Measurements from ENCODE around the gene MYL6. TPM values are rescaled to one million over a fixed set of nuclear protein-coding genes. Genes with fewer than 3 reads are reported as not detected.

Gene MYL6
- total and polyA plus RNA-seq, 2 donors (not counting 3 experiments of a cell fraction or from before 2014, with no cell fraction given) = 2,543 to 8,470 TPM

- Histone ChIP-seq H3K9me1 (replicated peaks; ENCODE audit: control insufficient read depth, extremely low read depth, insufficient read depth, low read length) (no peaks in the 10 kb centered on the region), H2AFZ (ENCODE audit: low read depth, low read length) (no peak overlapping the region), H3K4me2 (ENCODE audit: insufficient read depth, low read length) (peak overlapping the region; percentile 18), H3K27me3 (ENCODE audit: control insufficient read depth in 2 of 2, insufficient read depth in 2 of 2, low read length in 2 of 2) (no peaks in the 10 kb centered on the region), H3K36me3 (ENCODE audit: control insufficient read depth in 2 of 2, extremely low read depth in 1 of 2, insufficient read depth in 2 of 2, low read length in 2 of 2) (peaks cover 12 to 17% of the 10 kb centered on the region in 2 experiments), H4K20me1 (replicated peaks; ENCODE audit: control insufficient read depth, extremely low read depth, insufficient read depth, low read length) (no peaks in the 10 kb centered on the region), H3K4me1 (ENCODE audit: control insufficient read depth, extremely low read depth, insufficient read depth, low read length) (peaks cover 32% of the 10 kb centered on the region), H3K79me2 (ENCODE audit: control insufficient read depth, insufficient read depth, low read length) (no peaks in the 10 kb centered on the region), H3K27ac (ENCODE audit: insufficient read depth, low read depth, low read length) (no peak overlapping the region), H3K9me3 (replicated peaks; ENCODE audit: control insufficient read depth, insufficient read depth, low read length) (no peaks in the 10 kb centered on the region), H3K4me3 (replicated peaks in 1 of 3; ENCODE audit: insufficient read depth in 1 of 3, low read depth in 1 of 3, low read length in 3 of 3) (no peak overlapping the region), H3K9ac (replicated peaks; ENCODE audit: extremely low read depth, insufficient read depth, low read length) (no peak overlapping the region)
- peak; percentile 87 for FAIRE-seq
- TF ChIP-seq JUN (IDR thresholded peaks at IDR 0.05; ENCODE audit: borderline replicate concordance, insufficient read depth, insufficient read length, low read depth) = no peak
- TF ChIP-seq MAX (IDR thresholded peaks at IDR 0.05; ENCODE audit: insufficient read depth, insufficient read length) = no peak
- TF ChIP-seq EZH2 (IDR thresholded peaks at IDR 0.05; ENCODE audit: borderline replicate concordance, low read depth, low read length, severe bottlenecking) = no peak
- no peak for TF ChIP-seq MYC (IDR thresholded peaks at IDR 0.05; ENCODE audit: low read depth, low read length)
- TF ChIP-seq POLR2A (IDR thresholded peaks at IDR 0.05; ENCODE audit: low read depth, low read length) = peak; percentile 74
- peak; percentile 10 for TF ChIP-seq FOS (IDR thresholded peaks at IDR 0.05; ENCODE audit: borderline replicate concordance, insufficient read depth, low read length)
- TF ChIP-seq GATA2 (IDR thresholded peaks at IDR 0.05; ENCODE audit: insufficient read depth, insufficient read length, low read depth, low read length) = no peak
- TF ChIP-seq POLR2AphosphoS5 (IDR thresholded peaks at IDR 0.05; ENCODE audit: insufficient read depth, low read depth, low read length) = peak; percentile 46
- TF ChIP-seq CTCF (IDR thresholded peaks at IDR 0.05; ENCODE audit: extremely low read depth in 1 of 2, insufficient read depth in 1 of 2, low read depth in 1 of 2, low read length in 2 of 2) = no peak
- intact Hi-C loops (cut with micrococcal nuclease) (no loop called here), dilution Hi-C loops (cut with MboI; ENCODE audit: extremely low pct_ligation_motif_present, low sequenced_read_pairs) (no loop called here)
- POLR2A ChIA-PET = no interaction called here
- no TSS peak for BruUV-seq (replicated peaks)
- CTCF ChIA-PET = no interaction called here
- DNase-seq (ENCODE audit: low read depth, low spot score) = peak; percentile 82
Observed at GRCh38 chr12:56146492-56147460, 11.4 kb upstream of the MYL6 start.
